Measurements from ENCODE around the gene CHST7. TPM values are rescaled to one million over a fixed set of nuclear protein-coding genes. Genes with fewer than 3 reads are reported as not detected.

Gene CHST7
- total RNA-seq, 4 donors from 2014 or later = 7.2 to 32.0 (median 9.1) TPM

- intact Hi-C loops (cut with DNase I; ENCODE audit: low total_unique reads) = no loop called here
- Histone ChIP-seq H3K9me3 (no peaks in the 10 kb centered on the region), H3K27ac (no peak overlapping the region), H3K27me3 (no peaks in the 10 kb centered on the region), H3K36me3 (no peaks in the 10 kb centered on the region), H3K4me1 (no peaks in the 10 kb centered on the region), H3K4me3 (no peak overlapping the region)
- TF ChIP-seq CTCF (IDR thresholded peaks at IDR 0.05) = no peak
- no peak for TF ChIP-seq POLR2A (IDR thresholded peaks at IDR 0.05)
- no peak for DNase-seq
Measured at GRCh38 chrX:46580613-46581012, 7.0 kb downstream of the CHST7 start.

- H3K27me3 ChIP-seq = no peaks in the 10 kb centered on the region
- intact Hi-C loops (cut with DNase I; ENCODE audit: low total_unique reads) = no loop called here
- TF ChIP-seq POLR2A (IDR thresholded peaks at IDR 0.05) (no peak), CTCF (IDR thresholded peaks at IDR 0.05) (no peak)
- peak overlapping the region; percentile 33 to 54 for H3K27ac ChIP-seq
- no peaks in the 10 kb centered on the region for H3K4me1 ChIP-seq
- H3K36me3 ChIP-seq = no peaks in the 10 kb centered on the region
- no peak for DNase-seq
- no peaks in the 10 kb centered on the region for H3K9me3 ChIP-seq
- H3K4me3 ChIP-seq = no peak overlapping the region
Measured at GRCh38 chrX:46582325-46582724, 8.8 kb downstream of the CHST7 start.

- H3K27me3 ChIP-seq = no peaks in the 10 kb centered on the region
- no peaks in the 10 kb centered on the region for H3K4me1 ChIP-seq
- no peaks in the 10 kb centered on the region for H3K36me3 ChIP-seq
- intact Hi-C loops (cut with DNase I; ENCODE audit: low total_unique reads) = no loop called here
- no peak overlapping the region for H3K4me3 ChIP-seq
- H3K27ac ChIP-seq = peak overlapping the region; percentile 33 to 54
- peak in 1 of 2 donors; percentile 43 for DNase-seq
- TF ChIP-seq CTCF (IDR thresholded peaks at IDR 0.05) = no peak
- TF ChIP-seq POLR2A (IDR thresholded peaks at IDR 0.05) = no peak
- H3K9me3 ChIP-seq = no peaks in the 10 kb centered on the region
Measured at GRCh38 chrX:46582966-46583365, 9.4 kb downstream of the CHST7 start.

- H3K27me3 ChIP-seq = no peaks in the 10 kb centered on the region
- no peak overlapping the region for H3K4me3 ChIP-seq
- H3K4me1 ChIP-seq = no peaks in the 10 kb centered on the region
- TF ChIP-seq CTCF (IDR thresholded peaks at IDR 0.05) (no peak), POLR2A (IDR thresholded peaks at IDR 0.05) (no peak)
- H3K36me3 ChIP-seq = no peaks in the 10 kb centered on the region
- no peak for DNase-seq
- intact Hi-C loops (cut with DNase I; ENCODE audit: low total_unique reads) = no loop called here
- H3K27ac ChIP-seq = no peak overlapping the region
- no peaks in the 10 kb centered on the region for H3K9me3 ChIP-seq
Measured at GRCh38 chrX:46584736-46585135, 11.2 kb downstream of the CHST7 start.

- Histone ChIP-seq H3K27me3 (no peaks in the 10 kb centered on the region), H3K27ac (peak overlapping the region; percentile 28 to 39), H3K36me3 (no peaks in the 10 kb centered on the region), H3K9me3 (no peaks in the 10 kb centered on the region), H3K4me3 (no peak overlapping the region), H3K4me1 (no peaks in the 10 kb centered on the region)
- DNase-seq = peak in 1 of 2 donors; percentile 31
- no peak for TF ChIP-seq CTCF (IDR thresholded peaks at IDR 0.05)
- TF ChIP-seq POLR2A (IDR thresholded peaks at IDR 0.05) = no peak
- intact Hi-C loops (cut with DNase I; ENCODE audit: low total_unique reads) = no loop called here
Measured at GRCh38 chrX:46587158-46587557, 13.6 kb downstream of the CHST7 start.

Data from uterus (tissue), 4 donors.